HCT116 (cell line): ENCODE data around the gene PIEZO2.

Source experiments
- CTCF ChIP-seq, 3 experiments: fragments of 200-600 bp in 1 of 3; sonication (generic) in 1 of 3; IDR thresholded peaks in 2 of 3; conservative IDR thresholded peaks in 1 of 3; 2 replicates each; pipeline ENCODE4 v1.5.1; 2012 to 2017; ENCODE audit warnings: low read depth in 2 of 3, low read length in 2 of 3, antibody characterized with exemption in 1 of 3, borderline replicate concordance in 1 of 3, control low read depth in 1 of 3, mild to moderate bottlenecking in 1 of 3, mixed read lengths in 1 of 3, mixed run types in 1 of 3, moderate library complexity in 1 of 3; ENCODE audit not compliant: insufficient read depth in 1 of 3
- EZH2 ChIP-seq: fragments of 200-600 bp; sonication (generic); IDR thresholded peaks from 2 replicates; pipeline ENCODE4 v1.6.1; 2017; ENCODE audit warnings: antibody characterized with exemption, mixed run types
- MAX ChIP-seq: IDR thresholded peaks from 2 replicates; pipeline ENCODE4 v1.6.1; 2012
- POLR2A ChIP-seq: IDR thresholded peaks from 2 replicates; pipeline ENCODE4 v1.7.0; 2011; ENCODE audit warnings: borderline replicate concordance; ENCODE audit not compliant: insufficient read depth, insufficient read length; ENCODE audit errors: extremely low read depth
- POLR2AphosphoS5 ChIP-seq: IDR thresholded peaks from 2 replicates; pipeline ENCODE4 v1.6.1; 2011; ENCODE audit warnings: mild to moderate bottlenecking, low read depth, low read length, moderate library complexity
- ZBTB33 ChIP-seq: IDR thresholded peaks from 2 replicates; pipeline ENCODE4 v1.6.1; 2011; ENCODE audit warnings: mild to moderate bottlenecking, low read length, moderate library complexity; ENCODE audit not compliant: insufficient replicate concordance; ENCODE audit errors: extremely low read depth

GRCh38 chr18:11035376-11035775, 114.0 kb downstream of the PIEZO2 start:
- no peak for TF ChIP-seq CTCF (IDR thresholded peaks at IDR 0.05 in 2 of 3, conservative IDR thresholded peaks at IDR 0.05 in 1 of 3; ENCODE audit: borderline replicate concordance in 1 of 3, insufficient read depth in 1 of 3, low read depth in 2 of 3, low read length in 2 of 3)
- TF ChIP-seq EZH2 = no peak
- TF ChIP-seq POLR2AphosphoS5 = no peak
- TF ChIP-seq MAX = no peak
- TF ChIP-seq POLR2A = no peak
- TF ChIP-seq ZBTB33 = no peak
